Liver (tissue), 3 donors: ENCODE measurements around the gene RPGRIP1L.

ENCODE experiments used
- ATF3 ChIP-seq: IDR thresholded peaks from 2 replicates; pipeline ENCODE4 v1.6.1; 2016; ENCODE audit warnings: antibody characterized with exemption
- EGR1 ChIP-seq, 2 donors: IDR thresholded peaks; 2 replicates each; pipeline ENCODE4 v1.6.1; 2016 to 2018; ENCODE audit warnings: antibody characterized with exemption in 2 of 2, low read depth in 2 of 2
- FOXA1 ChIP-seq: IDR thresholded peaks from 2 replicates; pipeline ENCODE4 v1.6.1; 2016; ENCODE audit warnings: antibody characterized with exemption
- HNF4A ChIP-seq, 2 donors: conservative IDR thresholded peaks; 2 replicates each; pipeline ENCODE4 v1.6.1; 2016; ENCODE audit warnings: antibody characterized with exemption in 2 of 2, mild to moderate bottlenecking in 2 of 2
- JUND ChIP-seq, 2 donors: IDR thresholded peaks; 2 replicates each; pipeline ENCODE4 v1.6.1; 2016; ENCODE audit warnings: antibody characterized with exemption in 2 of 2
- MAX ChIP-seq: IDR thresholded peaks from 2 replicates; pipeline ENCODE4 v1.6.1; 2016; ENCODE audit warnings: antibody characterized with exemption
- NR2F2 ChIP-seq: IDR thresholded peaks from 2 replicates; pipeline ENCODE4 v1.6.1; 2016; ENCODE audit warnings: antibody characterized with exemption
- RAD21 ChIP-seq, 2 donors: IDR thresholded peaks; 2 replicates each; pipeline ENCODE4 v1.6.1; 2016; ENCODE audit warnings: antibody characterized with exemption in 2 of 2, mild to moderate bottlenecking in 2 of 2
- SP1 ChIP-seq: IDR thresholded peaks from 2 replicates; pipeline ENCODE4 v1.6.1; 2018; ENCODE audit warnings: antibody characterized with exemption, mild to moderate bottlenecking
- TAF1 ChIP-seq: conservative IDR thresholded peaks from 2 replicates; pipeline ENCODE4 v1.6.1; 2016; ENCODE audit warnings: antibody characterized with exemption, mild to moderate bottlenecking
- YY1 ChIP-seq: IDR thresholded peaks from 2 replicates; pipeline ENCODE4 v1.6.1; 2016; ENCODE audit warnings: antibody characterized with exemption, mild to moderate bottlenecking
- ZBTB33 ChIP-seq: IDR thresholded peaks from 2 replicates; pipeline ENCODE4 v1.6.1; 2016; ENCODE audit warnings: antibody characterized with exemption
- TF ChIP-seq, protein P1 (sequence below): fragments of 150-350 bp; IDR thresholded peaks from 2 replicates; pipeline ENCODE4 v1.5.1; 2017; ENCODE audit warnings: improper control_type of control experiment, low read depth, low read length; ENCODE audit not compliant: missing input control
- TF ChIP-seq, protein P2 (sequence below): IDR thresholded peaks from 2 replicates; pipeline ENCODE4 v1.6.1; 2016; ENCODE audit warnings: antibody characterized with exemption, mild to moderate bottlenecking
- donor health status: healthy.
- donor health status: healthy.

DNA sequence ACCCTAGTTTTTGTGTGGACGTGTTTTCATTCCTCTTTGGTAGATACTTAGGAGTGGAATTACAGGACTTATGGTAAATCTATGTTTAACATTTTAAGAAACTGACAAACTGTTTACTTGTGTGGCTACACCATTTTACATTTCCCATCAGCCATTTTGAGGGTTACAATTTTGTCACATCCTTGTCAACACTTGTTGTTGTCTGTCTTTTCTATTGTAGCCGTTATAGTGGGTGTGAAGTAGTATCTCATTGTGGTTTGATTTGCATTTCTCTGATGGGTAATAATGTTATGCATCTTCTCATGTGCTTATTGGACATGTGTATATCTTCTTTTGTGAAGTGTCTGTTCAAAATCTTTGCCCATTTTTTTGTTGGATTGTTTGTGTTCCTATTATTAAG lies 4.8 kb upstream of the RPGRIP1L start:
- no peak for TF ChIP-seq SP1
- TF ChIP-seq, protein P1, sequence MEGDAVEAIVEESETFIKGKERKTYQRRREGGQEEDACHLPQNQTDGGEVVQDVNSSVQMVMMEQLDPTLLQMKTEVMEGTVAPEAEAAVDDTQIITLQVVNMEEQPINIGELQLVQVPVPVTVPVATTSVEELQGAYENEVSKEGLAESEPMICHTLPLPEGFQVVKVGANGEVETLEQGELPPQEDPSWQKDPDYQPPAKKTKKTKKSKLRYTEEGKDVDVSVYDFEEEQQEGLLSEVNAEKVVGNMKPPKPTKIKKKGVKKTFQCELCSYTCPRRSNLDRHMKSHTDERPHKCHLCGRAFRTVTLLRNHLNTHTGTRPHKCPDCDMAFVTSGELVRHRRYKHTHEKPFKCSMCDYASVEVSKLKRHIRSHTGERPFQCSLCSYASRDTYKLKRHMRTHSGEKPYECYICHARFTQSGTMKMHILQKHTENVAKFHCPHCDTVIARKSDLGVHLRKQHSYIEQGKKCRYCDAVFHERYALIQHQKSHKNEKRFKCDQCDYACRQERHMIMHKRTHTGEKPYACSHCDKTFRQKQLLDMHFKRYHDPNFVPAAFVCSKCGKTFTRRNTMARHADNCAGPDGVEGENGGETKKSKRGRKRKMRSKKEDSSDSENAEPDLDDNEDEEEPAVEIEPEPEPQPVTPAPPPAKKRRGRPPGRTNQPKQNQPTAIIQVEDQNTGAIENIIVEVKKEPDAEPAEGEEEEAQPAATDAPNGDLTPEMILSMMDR: no peak
- TF ChIP-seq MAX: no peak
- no peak for TF ChIP-seq HNF4A (conservative IDR thresholded peaks at IDR 0.05)
- TF ChIP-seq YY1: no peak
- TF ChIP-seq, protein P2, sequence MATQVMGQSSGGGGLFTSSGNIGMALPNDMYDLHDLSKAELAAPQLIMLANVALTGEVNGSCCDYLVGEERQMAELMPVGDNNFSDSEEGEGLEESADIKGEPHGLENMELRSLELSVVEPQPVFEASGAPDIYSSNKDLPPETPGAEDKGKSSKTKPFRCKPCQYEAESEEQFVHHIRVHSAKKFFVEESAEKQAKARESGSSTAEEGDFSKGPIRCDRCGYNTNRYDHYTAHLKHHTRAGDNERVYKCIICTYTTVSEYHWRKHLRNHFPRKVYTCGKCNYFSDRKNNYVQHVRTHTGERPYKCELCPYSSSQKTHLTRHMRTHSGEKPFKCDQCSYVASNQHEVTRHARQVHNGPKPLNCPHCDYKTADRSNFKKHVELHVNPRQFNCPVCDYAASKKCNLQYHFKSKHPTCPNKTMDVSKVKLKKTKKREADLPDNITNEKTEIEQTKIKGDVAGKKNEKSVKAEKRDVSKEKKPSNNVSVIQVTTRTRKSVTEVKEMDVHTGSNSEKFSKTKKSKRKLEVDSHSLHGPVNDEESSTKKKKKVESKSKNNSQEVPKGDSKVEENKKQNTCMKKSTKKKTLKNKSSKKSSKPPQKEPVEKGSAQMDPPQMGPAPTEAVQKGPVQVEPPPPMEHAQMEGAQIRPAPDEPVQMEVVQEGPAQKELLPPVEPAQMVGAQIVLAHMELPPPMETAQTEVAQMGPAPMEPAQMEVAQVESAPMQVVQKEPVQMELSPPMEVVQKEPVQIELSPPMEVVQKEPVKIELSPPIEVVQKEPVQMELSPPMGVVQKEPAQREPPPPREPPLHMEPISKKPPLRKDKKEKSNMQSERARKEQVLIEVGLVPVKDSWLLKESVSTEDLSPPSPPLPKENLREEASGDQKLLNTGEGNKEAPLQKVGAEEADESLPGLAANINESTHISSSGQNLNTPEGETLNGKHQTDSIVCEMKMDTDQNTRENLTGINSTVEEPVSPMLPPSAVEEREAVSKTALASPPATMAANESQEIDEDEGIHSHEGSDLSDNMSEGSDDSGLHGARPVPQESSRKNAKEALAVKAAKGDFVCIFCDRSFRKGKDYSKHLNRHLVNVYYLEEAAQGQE: no peak
- TF ChIP-seq ZBTB33: no peak
- no peak for TF ChIP-seq JUND (IDR thresholded peaks at IDR 0.05)
- TF ChIP-seq FOXA1: no peak
- TF ChIP-seq EGR1 (IDR thresholded peaks at IDR 0.05; ENCODE audit: low read depth in 2 of 2): no peak
- no peak for TF ChIP-seq NR2F2
- no peak for TF ChIP-seq ATF3
- TF ChIP-seq RAD21 (IDR thresholded peaks at IDR 0.05): no peak
- no peak for TF ChIP-seq TAF1
